CD4-positive, alpha-beta T cell treated with Interleukin-12 subunit alpha and Interleukin-12 subunit beta, for 1 hour (primary cell): ENCODE results near the gene RAD51AP2.
"Not testable (repeated sequence)": the region's sequence is repeated elsewhere in the genome, so short reads cannot be mapped to it uniquely, and the experiment has no call there.

Source experiments
- DNase-seq: peaks from one replicate; pipeline ENCODE4 v3.0.0-alpha.2; 2020

Gene RAD51AP2

DNA sequence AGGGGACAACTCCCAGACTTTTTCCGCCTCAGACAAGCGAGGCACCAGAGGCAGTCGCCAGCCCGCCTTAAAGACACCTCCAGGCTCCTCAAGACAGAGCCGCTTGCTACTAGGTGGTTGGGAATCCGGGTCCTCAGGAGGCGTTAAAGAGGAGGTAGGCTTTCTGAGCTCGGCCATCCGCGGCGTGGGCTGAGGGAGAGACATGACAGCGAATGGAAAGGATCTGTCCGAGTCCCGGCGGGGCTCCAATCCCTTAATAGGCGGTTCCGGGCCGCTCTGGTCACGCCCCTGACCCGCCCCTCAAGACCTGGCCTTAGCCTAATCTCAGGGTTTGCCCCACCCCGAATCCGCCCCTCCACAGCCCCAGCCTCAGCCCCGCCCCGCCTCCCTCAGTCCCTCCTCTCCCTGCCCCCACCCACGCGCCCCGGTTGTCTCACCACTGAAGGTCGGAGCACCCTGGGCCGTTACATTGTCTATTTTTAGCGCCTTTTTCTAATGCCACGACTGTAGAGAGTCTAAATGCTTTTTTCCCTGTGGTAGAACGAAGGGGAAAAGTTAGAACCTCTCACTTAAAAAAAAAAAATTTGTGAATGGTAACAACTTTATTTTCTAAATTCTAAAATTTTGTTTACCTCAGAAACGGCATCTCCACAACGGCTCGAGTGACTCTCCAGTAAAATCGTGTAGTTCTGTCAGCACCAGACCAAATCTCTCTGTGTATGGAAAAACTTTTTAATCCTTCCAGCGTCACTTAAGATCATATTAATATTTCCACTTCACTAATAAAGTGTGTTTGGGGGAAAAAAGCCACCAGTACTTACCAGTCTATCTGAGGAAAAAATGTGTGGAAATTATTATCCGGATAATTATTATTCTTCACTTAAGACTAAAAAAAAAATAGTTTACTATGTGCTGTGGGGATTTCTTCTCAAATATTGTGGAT is at the start of gene RAD51AP2:
Gene RAD51AP2 (minus strand): TSS at position 229 of the 943 bp plus-strand sequence. CDS start 25 bp downstream, at position 204.
- no peak for DNase-seq

DNA sequence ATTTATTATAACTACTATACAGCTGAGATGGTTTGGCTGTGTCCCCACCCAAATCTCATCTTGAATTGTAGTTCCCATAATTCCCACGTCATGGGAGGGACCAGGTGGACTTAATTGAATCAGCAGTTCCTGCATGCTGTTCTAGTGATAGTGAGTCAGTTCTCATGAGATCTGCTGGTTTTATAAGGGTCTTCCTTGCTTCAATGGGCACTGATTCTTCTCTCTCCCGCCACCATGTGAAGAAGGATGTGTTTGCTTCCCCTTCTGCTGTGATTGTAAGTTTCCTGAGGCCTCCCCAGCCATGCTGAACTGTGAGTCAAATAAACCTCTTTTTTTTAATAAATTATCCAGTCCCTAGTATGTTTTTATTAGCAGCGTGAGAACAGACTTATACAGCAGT is 47.5 kb upstream of the RAD51AP2 start:
- DNase-seq, result not testable (repeated sequence)

DNA sequence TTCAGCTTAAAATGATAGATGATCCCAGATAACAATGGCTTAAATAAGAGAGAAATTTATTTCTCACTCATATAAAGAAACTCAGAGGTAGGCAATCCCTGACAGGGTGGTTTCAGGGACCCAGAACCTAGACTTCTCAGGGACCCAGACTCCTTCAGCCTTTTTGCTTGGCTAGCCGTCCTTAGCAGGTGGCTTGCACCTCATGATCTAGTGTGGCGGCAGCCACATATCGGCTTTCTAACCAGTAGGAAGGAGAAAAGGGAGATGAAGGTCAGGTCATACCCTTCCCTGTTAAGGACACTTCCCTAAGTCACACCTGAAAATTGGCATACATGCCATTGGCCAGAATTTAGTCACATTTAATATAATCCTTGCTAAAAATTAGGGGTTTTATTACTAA is 40.6 kb upstream of the RAD51AP2 start:
- DNase-seq, result no peak

DNA sequence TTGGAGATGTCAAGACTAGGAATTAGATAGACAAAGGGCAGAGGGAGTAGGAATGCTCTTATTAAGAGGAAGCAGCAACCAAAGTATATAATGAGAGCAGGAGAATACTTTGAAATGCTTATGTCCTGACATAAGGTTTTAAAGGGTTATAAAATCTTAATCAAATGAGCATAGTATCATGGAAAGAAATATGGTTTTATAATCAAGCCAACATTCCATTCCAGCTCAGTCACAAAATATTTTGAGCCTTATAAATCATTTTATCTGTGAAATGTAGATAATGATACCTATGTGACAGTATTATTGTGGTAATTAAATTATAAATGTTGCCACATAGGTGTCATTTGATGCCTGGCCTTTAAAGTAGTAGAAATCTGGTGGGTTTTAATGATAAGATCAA is 39.8 kb upstream of the RAD51AP2 start:
- DNase-seq, result no peak

DNA sequence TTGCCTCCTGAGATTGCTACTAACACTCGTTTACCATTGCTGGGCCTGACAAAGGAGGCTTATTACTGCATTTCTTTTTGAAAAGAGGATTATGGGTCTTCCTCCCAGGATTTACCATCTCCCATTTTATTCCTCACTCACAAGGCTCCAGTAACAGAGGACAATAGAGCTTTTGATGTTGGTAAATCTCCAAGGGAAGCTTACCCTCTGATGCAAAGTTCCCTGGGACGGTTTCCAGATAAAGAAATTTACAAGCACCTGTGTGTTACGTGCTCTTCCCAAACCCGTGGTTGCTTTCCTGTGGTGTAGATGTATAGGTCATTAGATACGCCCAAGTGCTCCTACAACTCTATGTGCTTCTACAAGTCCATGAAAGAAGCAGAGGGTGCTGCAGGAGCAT is 39.4 kb upstream of the RAD51AP2 start:
- DNase-seq, result no peak

DNA sequence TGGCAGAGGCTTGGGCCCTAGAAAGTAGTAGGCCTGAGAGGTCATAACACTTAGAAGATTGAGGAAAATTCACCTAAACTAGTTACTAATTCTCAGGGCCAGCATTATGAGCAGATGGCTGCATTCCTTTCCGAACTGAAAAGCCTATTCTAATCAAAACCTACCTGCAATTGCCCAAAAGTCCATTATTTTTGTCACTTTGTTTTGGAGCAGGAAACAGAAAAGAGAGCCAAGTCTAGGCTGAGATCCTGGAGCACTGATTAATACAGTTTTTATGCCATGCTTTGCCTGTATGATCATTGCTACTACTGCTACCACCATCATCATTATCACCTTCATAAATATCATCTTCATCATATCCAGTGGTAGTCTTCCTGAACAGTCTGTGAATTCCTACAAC is 36.9 kb upstream of the RAD51AP2 start:
- no peak for DNase-seq

DNA sequence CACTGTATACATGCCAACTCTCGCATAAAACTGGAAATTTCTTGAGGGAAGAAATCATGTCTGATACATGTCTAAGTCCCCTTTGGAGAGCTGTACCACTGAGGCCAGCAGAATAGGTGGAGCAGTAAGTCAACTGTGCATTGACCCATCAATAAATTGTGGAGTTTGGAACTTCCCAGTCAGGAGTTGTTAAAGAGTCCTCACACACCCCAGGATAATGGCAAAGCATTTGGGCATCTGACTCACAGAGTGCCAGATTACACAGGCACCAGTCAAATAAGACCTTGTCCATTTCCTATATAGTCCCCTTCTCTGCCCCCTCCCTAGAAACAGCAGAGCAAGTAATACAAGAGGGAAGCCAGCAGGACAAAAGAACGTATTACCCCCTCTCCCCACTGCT is 32.7 kb upstream of the RAD51AP2 start:
- no peak for DNase-seq

DNA sequence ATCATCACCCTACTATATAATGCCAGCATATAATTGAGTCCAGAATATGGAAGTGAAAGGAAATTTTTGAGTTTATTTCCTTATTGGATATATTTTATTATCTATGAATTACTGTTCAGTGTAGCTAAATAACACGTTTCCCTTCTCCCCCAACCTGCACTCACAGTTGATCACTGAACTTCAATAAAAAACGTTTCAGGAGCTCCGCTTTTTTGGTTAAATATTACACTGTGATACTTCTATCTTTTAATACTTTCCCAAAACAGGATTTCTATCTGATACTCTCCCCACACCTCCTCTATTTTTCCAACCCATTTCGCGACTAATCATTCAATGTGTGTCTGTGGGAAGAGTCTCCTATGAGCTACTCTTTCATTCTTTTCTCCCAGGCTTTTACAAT is 29.5 kb upstream of the RAD51AP2 start:
- DNase-seq, result no peak

DNA sequence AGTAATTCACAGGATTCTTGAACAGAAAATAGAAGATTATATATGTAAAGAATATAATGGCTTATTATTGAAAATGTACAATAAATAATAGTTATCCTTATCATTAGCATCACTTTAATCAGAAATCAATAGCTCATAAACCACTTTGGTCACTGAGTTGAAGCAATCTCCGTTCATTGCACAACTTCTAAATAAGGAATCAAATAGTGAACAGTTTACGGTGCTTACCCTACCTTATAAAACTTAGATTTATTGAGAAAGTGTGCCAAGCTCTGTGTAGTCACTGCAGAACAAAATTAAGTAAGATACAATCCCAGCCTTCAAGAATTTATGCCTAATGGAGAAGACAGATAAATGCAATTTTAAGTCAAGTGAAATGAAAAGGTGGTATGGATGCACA is 29.0 kb upstream of the RAD51AP2 start:
- DNase-seq, result no peak

DNA sequence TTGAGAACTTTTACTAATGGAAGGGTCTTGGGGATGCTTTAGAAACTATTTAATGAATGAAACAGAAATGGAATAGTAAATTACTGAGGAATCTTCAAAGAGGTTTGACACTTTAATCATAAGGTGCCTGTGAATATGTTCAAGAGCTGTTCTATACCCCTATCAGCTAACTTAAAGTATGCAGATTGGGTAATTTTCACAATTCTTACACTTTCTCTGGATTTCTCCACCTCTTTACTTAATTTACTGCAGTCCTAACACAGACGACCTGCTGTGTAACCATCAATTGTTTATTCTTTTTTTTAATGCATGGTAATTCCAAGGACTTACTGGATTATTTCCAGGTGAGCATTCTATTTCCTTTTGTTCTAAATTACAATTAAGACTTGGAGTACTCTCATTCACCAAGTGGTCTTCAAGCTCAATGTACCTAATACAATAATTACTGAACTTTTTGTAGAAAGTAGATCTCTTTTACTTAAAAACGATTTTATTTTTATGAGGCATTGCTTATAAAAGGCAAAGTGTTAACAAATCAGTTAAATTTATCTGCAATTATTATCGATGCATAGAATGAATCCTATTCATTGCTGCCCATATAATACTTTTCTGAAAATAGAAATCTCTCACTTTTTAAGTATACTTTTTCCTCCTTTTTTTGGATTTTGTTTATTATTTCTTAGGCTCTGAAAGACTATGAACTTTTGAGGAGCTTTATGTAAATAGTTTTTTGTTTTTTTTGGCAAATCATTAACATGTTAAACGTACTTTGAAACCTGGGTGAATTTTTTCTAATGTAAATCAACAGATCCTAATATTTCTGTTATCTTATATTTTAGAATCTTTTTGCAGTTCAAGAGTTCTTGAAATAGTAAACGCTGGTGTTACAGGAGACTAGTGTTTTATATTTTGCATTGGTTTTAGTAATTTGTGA is 27.7 kb upstream of the RAD51AP2 start:
- DNase-seq, result no peak

DNA sequence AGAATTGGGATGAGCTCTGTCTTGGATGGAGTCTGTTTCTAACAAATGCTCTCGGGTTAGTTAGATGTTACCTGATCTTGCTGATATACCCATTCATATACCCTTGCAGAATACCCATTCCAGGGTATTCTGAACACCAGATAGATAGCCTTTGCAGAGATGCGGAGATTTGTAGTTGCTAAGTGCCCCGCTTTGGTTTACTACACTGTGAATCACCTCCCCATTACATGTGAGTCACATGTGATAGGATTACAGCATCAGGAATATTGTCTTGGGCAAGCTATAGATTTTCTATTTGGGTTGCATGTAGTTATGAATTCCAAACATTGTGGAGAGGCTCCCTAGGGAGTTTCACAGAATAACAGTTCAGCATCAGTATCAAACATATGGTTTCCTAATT is 26.0 kb upstream of the RAD51AP2 start:
- DNase-seq, result no peak

DNA sequence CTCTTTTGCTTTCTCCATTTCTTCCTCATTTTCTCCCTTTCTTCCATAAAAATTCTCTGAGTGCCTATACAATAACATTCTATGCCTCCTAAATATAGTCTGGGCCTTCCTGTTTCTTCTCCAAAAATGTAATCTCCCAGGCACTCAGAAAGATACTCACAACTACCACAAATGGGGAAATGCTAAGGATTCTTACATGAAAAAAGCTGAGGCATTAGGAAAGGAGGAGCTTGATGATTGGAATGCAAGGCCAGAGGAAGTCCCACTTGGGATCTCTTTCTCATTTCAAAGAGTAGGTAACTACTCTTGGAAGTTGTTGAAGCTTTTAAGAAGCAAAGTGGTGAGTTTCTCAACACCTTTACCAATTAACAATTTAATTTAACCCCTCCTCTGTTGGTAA is 25.6 kb upstream of the RAD51AP2 start:
- no peak for DNase-seq

DNA sequence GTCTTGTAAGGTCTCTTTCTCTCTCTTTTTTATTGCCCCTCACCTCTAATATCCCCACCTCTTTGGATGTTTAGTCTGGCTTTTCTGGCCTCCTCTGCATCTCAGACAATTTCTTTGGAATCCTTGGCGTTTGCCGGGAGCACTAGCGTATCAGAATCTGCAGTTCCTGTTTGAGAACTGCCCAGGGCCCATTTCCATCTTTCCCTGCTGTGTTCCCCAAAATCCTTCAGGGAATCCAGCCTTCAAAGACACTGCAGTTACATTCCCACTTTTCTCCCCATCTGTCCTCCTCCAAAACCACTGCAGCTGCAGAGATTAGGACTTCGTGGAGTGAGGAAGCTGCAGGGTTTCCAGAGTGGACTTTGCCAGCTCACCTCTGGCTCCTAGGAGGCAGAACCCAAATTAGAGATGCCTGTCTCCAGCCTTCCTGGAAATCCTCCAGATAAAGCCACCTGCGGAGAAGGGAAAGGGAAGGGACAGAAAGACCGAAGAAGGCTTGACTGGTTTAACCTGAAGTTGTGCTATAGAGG is 25.0 kb upstream of the RAD51AP2 start:
- DNase-seq, result no peak

DNA sequence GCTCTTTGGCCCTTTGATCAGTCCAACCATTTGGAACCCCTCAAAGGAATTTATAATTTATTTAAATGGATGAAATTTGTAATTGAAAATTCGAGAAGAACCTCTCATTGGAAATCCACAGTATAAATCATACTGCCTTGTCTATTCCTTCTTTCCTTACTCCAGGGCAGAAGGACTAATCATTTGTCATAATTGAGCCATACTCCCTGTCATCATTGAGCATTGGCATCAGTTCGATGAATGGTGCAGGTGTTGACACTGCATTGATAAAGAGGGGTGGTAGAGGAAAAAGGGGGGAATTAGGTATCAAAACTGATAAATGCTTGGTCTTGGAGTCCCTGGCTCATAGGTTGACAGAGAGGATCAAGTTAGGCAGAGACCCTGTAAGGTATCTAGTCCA is 24.2 kb upstream of the RAD51AP2 start:
- DNase-seq, result no peak

DNA sequence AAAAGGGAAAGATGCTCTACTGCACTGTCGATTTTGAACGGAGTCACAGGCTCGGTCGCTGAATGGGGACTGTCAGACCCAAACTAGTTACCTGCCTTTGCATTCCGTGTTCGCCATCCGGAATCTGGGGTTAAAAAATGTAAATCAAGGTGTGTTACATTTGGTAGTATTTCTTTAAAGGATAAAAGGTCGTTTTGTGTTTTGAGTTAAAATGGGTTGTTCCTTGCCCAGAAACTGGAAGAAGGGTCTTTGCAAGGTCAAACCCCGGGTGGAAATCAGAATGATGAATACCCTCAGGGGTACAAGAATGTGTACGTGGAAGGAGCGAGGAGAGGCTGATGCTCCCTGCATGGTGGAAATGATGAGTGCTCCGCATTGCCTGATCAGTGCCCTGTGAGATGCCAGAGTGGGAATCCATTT is 23.3 kb upstream of the RAD51AP2 start:
- DNase-seq, result no peak

DNA sequence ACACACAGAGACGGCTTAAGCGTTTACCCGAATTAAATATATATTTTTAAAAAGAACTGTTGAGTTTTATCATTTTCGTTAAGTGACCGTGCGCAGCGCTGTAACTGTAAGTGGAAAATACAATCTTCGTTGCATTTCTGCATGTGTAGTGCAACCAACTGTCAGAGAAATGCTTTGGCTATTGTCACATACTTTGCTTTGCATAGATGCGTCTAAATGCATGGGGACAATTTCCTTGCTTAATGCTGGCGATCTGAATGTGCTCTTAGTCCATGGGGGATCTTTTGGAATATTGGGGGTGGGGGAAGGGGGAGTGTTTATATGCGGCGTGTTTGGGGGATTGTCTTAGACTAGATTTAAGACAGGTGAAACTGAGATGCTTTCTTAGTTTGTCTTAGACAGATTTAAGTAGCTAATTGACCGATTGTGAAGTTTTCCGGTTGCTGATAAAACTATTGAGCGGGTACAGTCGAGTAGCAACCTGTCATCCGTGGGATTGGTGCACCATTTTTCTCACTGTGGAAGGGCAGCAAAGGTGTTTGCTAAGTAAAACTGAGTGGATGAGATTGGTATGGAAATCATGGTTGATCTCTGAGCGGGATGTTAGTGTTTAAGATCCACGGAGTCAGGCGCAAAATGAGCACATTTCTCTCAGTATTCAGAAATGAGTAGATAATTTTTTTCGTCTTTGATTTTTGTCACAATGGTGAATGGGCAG is 22.7 kb upstream of the RAD51AP2 start:
- DNase-seq, result no peak

DNA sequence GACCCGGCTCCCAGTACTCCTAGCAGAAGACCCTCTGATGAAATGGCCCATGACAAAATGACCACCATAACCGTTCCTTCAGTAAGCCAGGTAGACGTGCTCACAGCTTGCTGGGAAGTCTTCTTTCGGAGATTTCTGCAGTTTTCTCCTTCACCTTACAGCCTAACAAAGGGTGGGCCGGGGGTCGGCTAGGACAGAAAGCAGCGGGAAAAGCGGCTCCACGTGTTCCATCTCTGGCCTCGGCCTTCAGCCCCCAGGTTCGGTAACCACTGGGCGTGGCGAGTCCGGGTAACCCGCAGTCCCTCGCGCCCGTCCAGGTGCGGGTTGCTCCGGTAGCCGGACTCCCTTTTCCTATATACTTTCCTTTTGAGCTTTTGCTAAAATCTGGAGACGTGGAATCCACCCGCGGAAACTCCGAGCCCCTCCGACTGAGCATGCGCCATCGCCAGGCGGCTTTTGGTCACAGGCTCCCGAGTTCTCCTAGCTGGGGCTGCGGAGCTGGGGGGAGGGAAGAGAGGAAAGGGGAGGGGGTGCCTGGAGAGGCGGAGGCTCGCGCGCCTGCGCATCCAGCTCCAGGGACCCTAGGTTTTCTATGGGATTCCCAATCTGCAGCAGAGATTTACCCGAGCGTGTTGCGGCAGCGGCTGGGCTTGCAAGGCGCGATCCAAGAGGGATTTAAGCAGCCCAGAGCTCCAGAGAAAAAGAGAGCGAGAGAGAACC is 22.0 kb upstream of the RAD51AP2 start, which contains the start of gene VSNL1:
Gene VSNL1 (plus strand): TSS at position 604 of the 720 bp plus-strand sequence. CDS start 51,379 bp downstream, outside the sequence.
- DNase-seq, result no peak

DNA sequence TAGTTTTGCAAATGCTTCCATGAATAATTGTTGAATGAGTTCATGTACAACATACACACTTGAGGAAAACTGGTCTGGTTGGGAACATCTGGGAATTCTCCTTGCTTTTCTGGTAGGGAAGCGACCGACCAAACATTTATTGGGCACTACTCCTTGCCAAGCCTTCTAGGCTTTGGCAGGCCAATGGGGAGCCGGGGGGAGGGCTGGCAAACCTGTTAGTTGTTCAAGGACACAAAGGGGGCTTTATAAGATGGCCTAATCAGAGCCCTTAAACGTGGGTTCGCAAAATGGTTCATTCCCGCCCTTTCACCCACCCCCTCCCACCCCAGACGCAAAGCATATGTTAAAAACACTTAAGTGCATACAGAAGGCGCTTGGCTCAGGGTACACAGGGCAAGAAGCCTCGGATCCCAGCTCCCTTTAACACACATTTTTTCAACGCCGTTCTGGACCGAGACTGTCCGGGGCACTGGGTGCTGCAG is 21.4 kb upstream of the RAD51AP2 start:
- DNase-seq, result no peak

DNA sequence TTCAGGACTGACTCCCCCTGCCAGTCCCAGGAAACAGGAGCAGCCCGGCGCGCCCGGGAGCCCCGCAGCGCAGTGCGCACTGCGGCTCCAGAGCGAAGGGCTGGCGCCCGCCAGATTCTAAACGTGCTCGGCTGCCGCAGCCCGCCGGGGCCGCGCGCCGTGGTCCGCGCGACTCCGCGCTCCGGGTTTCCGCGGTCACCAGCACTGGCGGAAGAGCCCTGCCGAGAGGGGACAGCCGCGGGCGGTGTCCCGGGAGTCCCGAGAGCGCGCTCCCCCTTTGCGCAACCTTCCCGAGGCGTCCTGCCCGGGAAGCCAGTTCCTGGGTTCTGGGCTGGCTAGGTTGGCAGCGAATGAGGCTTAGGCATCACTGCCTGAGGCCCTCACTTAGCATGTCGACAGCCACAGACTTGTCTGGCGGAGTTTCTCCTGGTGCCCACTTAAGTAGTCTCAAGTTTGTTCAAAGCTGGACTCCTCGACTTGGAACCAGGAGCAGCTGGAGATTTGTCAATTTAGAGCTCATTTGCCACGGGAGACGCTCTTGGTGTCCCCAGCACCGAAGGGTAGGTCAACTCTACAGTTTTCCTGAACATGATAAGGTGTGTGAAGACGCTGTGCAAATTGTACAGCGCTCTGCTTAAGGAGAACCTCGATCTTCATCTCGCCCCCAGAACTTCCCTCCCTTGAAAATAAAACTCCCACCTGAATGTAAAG is 20.8 kb upstream of the RAD51AP2 start:
- DNase-seq, result no peak

DNA sequence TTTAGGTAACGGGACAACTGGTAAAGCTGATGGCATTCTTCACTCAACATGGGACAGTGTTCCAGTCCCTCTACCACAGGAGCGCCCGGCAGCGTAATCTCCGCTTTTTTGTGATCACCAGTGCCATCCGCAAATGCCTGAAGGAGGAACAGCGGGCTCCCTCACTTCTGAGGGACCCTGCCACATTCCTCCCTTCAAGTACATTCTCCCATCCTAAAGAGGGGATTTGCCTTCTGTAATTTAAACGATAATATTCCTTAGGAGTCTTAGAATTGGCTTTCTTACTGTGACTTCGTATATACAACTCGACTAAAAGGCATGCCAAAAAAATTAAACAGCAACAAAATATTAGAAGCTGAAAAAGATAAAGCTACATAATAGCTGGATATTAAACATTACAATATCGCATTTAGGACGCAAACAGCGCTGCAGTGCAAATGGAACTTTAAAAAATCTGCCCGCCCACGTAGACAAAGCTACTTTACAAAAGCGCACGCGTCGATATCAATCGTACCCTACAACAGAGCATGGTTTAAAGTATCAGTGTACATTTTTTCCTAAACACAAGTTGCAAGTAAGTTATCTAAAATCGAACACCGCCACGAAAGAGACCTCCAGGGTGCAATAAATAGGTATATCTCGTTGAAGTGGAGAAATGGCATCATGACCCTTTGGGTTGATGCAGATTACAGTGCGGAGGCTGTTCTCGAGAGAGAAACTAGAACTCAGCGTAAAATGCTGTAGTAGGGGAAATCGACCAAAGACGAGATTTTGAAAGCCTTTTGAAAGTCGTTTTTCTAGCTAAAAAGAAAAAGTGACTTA is 20.0 kb upstream of the RAD51AP2 start:
- no peak for DNase-seq
